Stimulated activated CD8-positive, alpha-beta memory T cell treated with anti-CD3 and anti-CD28 coated beads, Interleukin-7, amount 100 ng/mL, for 48 hours (primary cell): ENCODE measurements around the gene SLC6A8.
"Not testable (repeated sequence)": the region's sequence is repeated elsewhere in the genome, so short reads cannot be mapped to it uniquely, and the experiment has no call there.

Experiments
- DNase-seq, 2 donors: peaks; one replicate each; pipeline ENCODE4 v3.0.0-alpha.2; 2020; ENCODE audit warnings: low read depth in 1 of 2; ENCODE audit errors: extremely low read depth in 1 of 2

SLC6A8 gene

GRCh38 chrX:153670748-153671588 is 16.8 kb upstream of the SLC6A8 start:
- no peak for DNase-seq

- DNase-seq: no peak
These were observed 15.9 kb upstream of the SLC6A8 start for GRCh38 chrX:153671589-153672530.

- DNase-seq: no peak
These were observed 14.9 kb upstream of the SLC6A8 start for GRCh38 chrX:153672531-153673427.

GRCh38 chrX:153673428-153674218 is 14.1 kb upstream of the SLC6A8 start, which contains the start of gene PNCK:
TSS of gene PNCK (minus strand) at chrX:153673813. CDS start at chrX:153673076, 737 bp downstream.
- DNase-seq: no peak

- no peak for DNase-seq
These were observed 13.4 kb upstream of the SLC6A8 start for GRCh38 chrX:153674219-153674851.

- DNase-seq: no peak
These were observed 6.6 kb upstream of the SLC6A8 start for GRCh38 chrX:153681175-153681574.

GRCh38 chrX:153683486-153683885 is 4.2 kb upstream of the SLC6A8 start:
- DNase-seq: not testable (repeated sequence)

- no peak for DNase-seq
These were observed 3.1 kb upstream of the SLC6A8 start for GRCh38 chrX:153684467-153685155.

GRCh38 chrX:153685156-153685536 is 2.6 kb upstream of the SLC6A8 start:
- no peak for DNase-seq

GRCh38 chrX:153685751-153686696 is 1.7 kb upstream of the SLC6A8 start:
- no peak for DNase-seq

- DNase-seq: no peak
These were observed 1.0 kb upstream of the SLC6A8 start for GRCh38 chrX:153686711-153687110.

- no peak for DNase-seq
These were observed 345 bp downstream of the SLC6A8 start for GRCh38 chrX:153688071-153688470.

- no peak for DNase-seq
These were observed 780 bp downstream of the SLC6A8 start for GRCh38 chrX:153688506-153688905.

- no peak for DNase-seq
These were observed 1.3 kb downstream of the SLC6A8 start for GRCh38 chrX:153688911-153689590.

- no peak for DNase-seq
These were observed 2.1 kb downstream of the SLC6A8 start for GRCh38 chrX:153689654-153690465.

- DNase-seq: no peak
These were observed 2.7 kb downstream of the SLC6A8 start for GRCh38 chrX:153690466-153690865.
